ENCODE measurements around the gene STAG1. TPM values are rescaled to one million over a fixed set of nuclear protein-coding genes. Genes with fewer than 3 reads are reported as not detected.
"Not testable (repeated sequence)": the region's sequence is repeated elsewhere in the genome, so short reads cannot be mapped to it uniquely, and the experiment has no call there.

STAG1 gene
- total RNA-seq, 1 experiment from 2014 or later: 31.9 TPM

DNA sequence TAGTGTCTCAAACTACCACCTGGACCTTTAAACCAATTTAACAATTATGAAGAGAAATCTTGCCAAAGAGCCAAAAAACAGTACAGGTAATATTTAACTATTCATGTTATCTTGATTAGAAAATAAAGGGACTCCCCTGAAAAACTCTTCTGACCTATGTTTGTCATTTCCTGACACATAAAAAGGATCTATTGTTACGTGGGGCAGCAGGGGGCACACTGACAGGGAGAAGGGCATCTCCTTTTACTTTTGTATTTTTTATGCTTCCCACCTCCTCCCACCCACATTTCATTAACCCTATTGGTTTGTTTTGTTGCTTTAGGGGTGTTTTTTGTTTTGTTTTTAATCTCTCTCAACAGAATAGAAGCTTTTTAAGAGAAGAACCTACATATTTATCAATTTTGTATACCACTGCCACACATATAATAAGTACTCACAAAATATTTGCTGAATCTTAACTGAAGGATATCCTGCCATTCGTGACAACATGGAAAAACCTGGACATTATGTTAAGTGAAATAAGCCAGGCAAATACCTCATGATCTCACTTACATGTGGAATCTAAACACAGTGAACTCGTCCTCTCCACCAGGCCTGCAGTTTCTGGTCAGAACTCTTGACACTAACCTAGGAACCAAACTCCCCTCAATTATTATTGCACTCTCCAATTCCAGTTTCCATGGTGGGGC is 17.7 kb downstream of the STAG1 start:
- Histone ChIP-seq H3K27me3 (replicated peaks) (no peaks in the 10 kb centered on the region), H3K36me3 (peaks cover 4% of the 10 kb centered on the region), H3K27ac (no peak overlapping the region), H3K4me1 (replicated peaks) (peaks cover 23% of the 10 kb centered on the region), H3K9me3 (replicated peaks) (no peaks in the 10 kb centered on the region), H3K4me3 (no peak overlapping the region)
- DNase-seq (ENCODE audit: low read depth in 1 of 2, low spot score in 2 of 2): no peak

DNA sequence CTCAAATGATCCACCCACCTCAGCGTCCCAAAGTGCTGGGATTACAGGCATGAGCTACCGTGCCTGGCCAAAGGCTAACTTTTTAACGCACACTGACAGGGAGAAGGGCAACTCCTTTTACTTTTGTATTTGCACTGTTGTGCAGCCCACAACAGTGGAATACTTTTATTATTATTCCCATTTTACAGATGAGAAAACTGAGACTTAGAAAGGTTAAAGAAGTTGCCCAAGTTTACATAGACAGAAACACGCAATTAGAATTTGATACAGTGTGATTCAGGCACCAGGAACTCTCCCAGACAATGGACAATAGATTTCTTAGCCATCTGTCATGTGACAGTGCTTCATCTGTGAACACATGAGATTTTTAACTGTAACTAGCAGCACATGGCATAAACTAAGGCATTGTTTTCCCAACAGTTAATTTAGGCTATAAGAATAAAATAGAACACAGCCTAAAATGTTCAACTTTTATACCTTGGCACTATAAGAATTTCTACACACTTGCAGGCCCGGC is 18.8 kb downstream of the STAG1 start:
- Histone ChIP-seq H3K9me3 (replicated peaks) (no peaks in the 10 kb centered on the region), H3K36me3 (peaks cover 4% of the 10 kb centered on the region), H3K4me1 (replicated peaks) (peaks cover 33% of the 10 kb centered on the region), H3K27me3 (replicated peaks) (no peaks in the 10 kb centered on the region), H3K27ac (peak overlapping the region; percentile 34), H3K4me3 (no peak overlapping the region)
- DNase-seq (ENCODE audit: low read depth in 1 of 2, low spot score in 2 of 2): no peak

GRCh38 chr3:136731274-136731884 is 20.8 kb downstream of the STAG1 start:
- H3K4me1 ChIP-seq (replicated peaks): peaks cover 35% of the 10 kb centered on the region
- H3K27ac ChIP-seq: no peak overlapping the region
- H3K36me3 ChIP-seq: peaks cover 4% of the 10 kb centered on the region
- H3K9me3 ChIP-seq (replicated peaks): no peaks in the 10 kb centered on the region
- DNase-seq (ENCODE audit: low read depth in 1 of 2, low spot score in 2 of 2): no peak
- no peaks in the 10 kb centered on the region for H3K27me3 ChIP-seq (replicated peaks)
- H3K4me3 ChIP-seq: no peak overlapping the region

DNA sequence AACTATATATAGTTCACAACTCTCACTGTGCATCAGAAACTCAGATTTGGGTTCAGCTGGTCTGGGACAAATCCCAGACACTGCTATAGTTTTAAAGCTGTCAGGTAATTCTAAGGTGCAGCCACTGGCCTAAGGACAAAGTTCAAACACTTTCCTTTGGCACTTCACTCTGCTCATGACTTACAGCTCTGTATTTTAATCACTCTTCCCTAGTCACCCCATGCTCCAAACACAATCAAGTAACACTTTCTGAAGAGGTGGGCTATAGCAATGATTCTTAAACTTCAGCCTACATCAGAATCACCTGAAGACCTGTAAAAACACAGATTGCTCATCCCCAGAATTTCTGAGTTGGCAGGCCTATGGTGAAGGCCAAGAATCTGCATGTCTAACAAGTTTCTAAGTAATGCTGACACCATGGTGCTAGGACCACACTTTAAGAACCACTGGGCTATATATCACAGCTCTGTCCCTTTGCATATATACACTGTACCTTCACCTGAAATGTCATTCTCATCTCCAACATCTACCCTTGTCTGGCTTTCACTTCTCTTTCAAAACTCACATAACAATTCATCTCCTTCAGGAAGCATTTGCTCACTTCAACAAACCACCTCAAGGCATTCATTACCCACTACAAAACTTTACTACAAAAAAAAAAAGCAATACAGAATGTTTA is 21.4 kb downstream of the STAG1 start:
- H3K4me1 ChIP-seq (replicated peaks): peaks cover 35% of the 10 kb centered on the region
- no peak overlapping the region for H3K4me3 ChIP-seq
- DNase-seq (ENCODE audit: low read depth in 1 of 2, low spot score in 2 of 2): no peak
- H3K27me3 ChIP-seq (replicated peaks): no peaks in the 10 kb centered on the region
- H3K27ac ChIP-seq: no peak overlapping the region
- peaks cover 4% of the 10 kb centered on the region for H3K36me3 ChIP-seq
- no peaks in the 10 kb centered on the region for H3K9me3 ChIP-seq (replicated peaks)

GRCh38 chr3:136728918-136729317 is 23.3 kb downstream of the STAG1 start:
- peaks cover 4% of the 10 kb centered on the region; the same call in 1 of the 2 replicates for H3K36me3 ChIP-seq
- no peaks in the 10 kb centered on the region for H3K27me3 ChIP-seq (replicated peaks)
- no peaks in the 10 kb centered on the region for H3K9me3 ChIP-seq (replicated peaks)
- H3K4me3 ChIP-seq: peak overlapping the region; percentile 8; the same call in 1 of the 2 replicates
- DNase-seq (ENCODE audit: low read depth in 1 of 2, low spot score in 2 of 2): peak; percentile 83 to 90
- H3K4me1 ChIP-seq (replicated peaks): peaks cover 26% of the 10 kb centered on the region
- peak overlapping the region; percentile 83 for H3K27ac ChIP-seq

DNA sequence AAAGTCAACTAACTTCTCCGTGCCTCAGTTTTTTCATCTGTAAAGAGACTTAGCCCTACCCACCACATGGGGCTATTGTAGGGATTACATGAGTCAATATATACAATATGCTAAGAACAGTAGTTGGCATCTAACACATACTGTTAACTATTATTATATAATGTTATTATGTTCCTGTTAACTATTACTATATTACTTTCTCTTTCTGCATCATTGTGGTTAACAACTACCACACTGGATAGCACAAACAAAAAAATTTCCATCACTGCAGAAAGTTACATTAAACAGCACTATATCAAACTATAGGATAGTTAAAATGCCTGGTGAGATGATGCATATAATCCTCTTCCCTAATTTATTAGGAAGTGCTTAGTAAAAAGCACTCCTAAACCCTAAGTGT is 23.7 kb downstream of the STAG1 start:
- Histone ChIP-seq H3K27me3 (replicated peaks) (no peaks in the 10 kb centered on the region), H3K9me3 (replicated peaks) (no peaks in the 10 kb centered on the region), H3K4me3 (peak overlapping the region; percentile 8; the same call in 1 of the 2 replicates), H3K4me1 (replicated peaks) (peaks cover 22% of the 10 kb centered on the region), H3K36me3 (peaks cover 3% of the 10 kb centered on the region; the same call in 1 of the 2 replicates), H3K27ac (peak overlapping the region; percentile 83)
- DNase-seq (ENCODE audit: low read depth in 1 of 2, low spot score in 2 of 2): no peak

GRCh38 chr3:136725468-136725867 is 26.7 kb downstream of the STAG1 start:
- H3K27ac ChIP-seq: no peak overlapping the region
- H3K9me3 ChIP-seq (replicated peaks): no peaks in the 10 kb centered on the region
- no peak for DNase-seq (ENCODE audit: low read depth in 1 of 2, low spot score in 2 of 2)
- H3K4me3 ChIP-seq: no peak overlapping the region
- peaks cover 13% of the 10 kb centered on the region for H3K4me1 ChIP-seq (replicated peaks)
- no peaks in the 10 kb centered on the region for H3K36me3 ChIP-seq
- H3K27me3 ChIP-seq (replicated peaks): no peaks in the 10 kb centered on the region

GRCh38 chr3:136722916-136723315 is 29.3 kb downstream of the STAG1 start:
- H3K36me3 ChIP-seq; H3K4me1 ChIP-seq (replicated peaks); H3K9me3 ChIP-seq (replicated peaks); DNase-seq (ENCODE audit: low read depth in 1 of 2, low spot score in 2 of 2); H3K4me3 ChIP-seq; H3K27ac ChIP-seq; H3K27me3 ChIP-seq (replicated peaks): not testable (repeated sequence)

DNA sequence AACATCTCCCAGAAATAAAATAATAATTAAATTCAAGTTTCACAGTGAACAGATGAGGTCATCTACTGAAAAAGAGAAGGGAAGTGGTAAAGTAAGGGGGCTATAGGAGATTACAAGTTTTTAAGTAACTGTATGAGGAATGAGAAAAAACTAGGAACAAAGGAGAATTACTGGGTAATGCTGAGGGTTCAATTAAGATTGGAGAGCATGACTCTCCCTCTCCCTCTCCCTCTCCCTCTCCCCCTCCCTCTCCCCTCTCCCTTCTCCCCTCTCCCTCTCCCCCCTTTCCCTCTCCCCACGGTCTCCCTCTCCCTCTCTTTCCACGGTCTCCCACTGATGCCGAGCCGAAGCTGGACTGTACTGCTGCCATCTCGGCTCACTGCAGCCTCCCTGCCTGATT is 29.8 kb downstream of the STAG1 start:
- not testable (repeated sequence) for H3K27ac ChIP-seq; H3K36me3 ChIP-seq; H3K9me3 ChIP-seq (replicated peaks); DNase-seq (ENCODE audit: low read depth in 1 of 2, low spot score in 2 of 2); H3K4me3 ChIP-seq; H3K27me3 ChIP-seq (replicated peaks); H3K4me1 ChIP-seq (replicated peaks)

GRCh38 chr3:136720091-136720490 is 32.1 kb downstream of the STAG1 start:
- Histone ChIP-seq H3K27ac (no peak overlapping the region), H3K4me3 (no peak overlapping the region), H3K9me3 (replicated peaks) (no peaks in the 10 kb centered on the region), H3K4me1 (replicated peaks) (no peaks in the 10 kb centered on the region), H3K27me3 (replicated peaks) (no peaks in the 10 kb centered on the region), H3K36me3 (no peaks in the 10 kb centered on the region)
- no peak for DNase-seq (ENCODE audit: low read depth in 1 of 2, low spot score in 2 of 2)

- peaks cover 12% of the 10 kb centered on the region for H3K36me3 ChIP-seq
- H3K4me1 ChIP-seq (replicated peaks): peaks cover 5% of the 10 kb centered on the region; the same call in 1 of the 2 replicates
Observed at GRCh38 chr3:136716629-136717028, 35.5 kb downstream of the STAG1 start.

GRCh38 chr3:136714020-136714419 is 38.2 kb downstream of the STAG1 start:
- Histone ChIP-seq H3K9me3 (replicated peaks) (no peaks in the 10 kb centered on the region), H3K36me3 (peaks cover 13% of the 10 kb centered on the region), H3K27me3 (replicated peaks) (no peaks in the 10 kb centered on the region), H3K4me3 (no peak overlapping the region), H3K27ac (no peak overlapping the region), H3K4me1 (replicated peaks) (peaks cover 11% of the 10 kb centered on the region; the same call in 1 of the 2 replicates)
- no peak for DNase-seq (ENCODE audit: low read depth in 1 of 2, low spot score in 2 of 2)

More at GRCh38 chr3:136716629-136717028, 35.5 kb downstream of the STAG1 start:
- Histone ChIP-seq H3K9me3 (replicated peaks) (no peaks in the 10 kb centered on the region), H3K4me3 (no peak overlapping the region), H3K27ac (no peak overlapping the region), H3K27me3 (replicated peaks) (no peaks in the 10 kb centered on the region)
- no peak for DNase-seq (ENCODE audit: low read depth in 1 of 2, low spot score in 2 of 2)

DNA sequence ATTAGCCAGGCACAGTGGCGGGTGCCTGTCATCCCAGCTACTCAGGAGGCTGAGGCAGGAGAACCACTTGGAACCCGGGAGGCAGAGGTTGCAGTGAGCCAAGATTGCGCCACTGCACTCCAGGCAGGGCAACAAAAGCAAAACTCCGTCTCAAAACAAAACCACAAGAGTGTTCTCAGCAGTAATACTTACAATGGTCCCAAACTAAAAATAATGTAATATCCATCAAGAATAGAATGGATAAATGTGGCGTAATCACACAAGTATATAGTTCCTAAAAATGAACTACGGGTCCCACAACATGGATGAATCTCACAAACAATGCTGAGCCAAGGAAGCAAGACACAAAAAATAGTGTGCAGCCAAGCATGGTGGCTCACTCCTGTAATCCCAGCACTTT is 39.2 kb downstream of the STAG1 start:
- peaks cover 11% of the 10 kb centered on the region; the same call in 1 of the 2 replicates for H3K4me1 ChIP-seq (replicated peaks)
- DNase-seq (ENCODE audit: low read depth in 1 of 2, low spot score in 2 of 2): no peak
- no peak overlapping the region for H3K4me3 ChIP-seq
- H3K36me3 ChIP-seq: peaks cover 13% of the 10 kb centered on the region
- H3K9me3 ChIP-seq (replicated peaks): no peaks in the 10 kb centered on the region
- no peak overlapping the region for H3K27ac ChIP-seq
- no peaks in the 10 kb centered on the region for H3K27me3 ChIP-seq (replicated peaks)

DNA sequence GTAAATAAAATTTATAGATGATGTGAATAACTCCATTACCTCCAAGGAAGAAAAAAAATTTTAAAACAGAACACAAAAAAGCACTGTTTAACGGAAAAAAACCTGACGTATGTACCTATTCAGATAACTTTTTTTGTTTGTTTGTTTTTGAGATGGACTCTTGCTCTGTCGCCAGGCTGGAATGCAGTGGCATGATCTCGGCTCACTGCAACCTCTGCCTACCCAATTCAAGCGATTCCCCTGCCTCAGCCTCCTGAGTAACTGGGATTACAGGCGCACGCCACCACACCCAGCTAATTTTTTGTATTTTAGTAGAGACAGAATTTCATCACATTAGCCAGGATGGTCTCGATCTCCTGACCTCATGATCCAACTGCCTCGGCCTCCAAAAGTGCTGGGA is 40.3 kb downstream of the STAG1 start:
- DNase-seq (ENCODE audit: low read depth in 1 of 2, low spot score in 2 of 2); H3K9me3 ChIP-seq (replicated peaks); H3K27me3 ChIP-seq (replicated peaks); H3K4me3 ChIP-seq: not testable (repeated sequence)
- Histone ChIP-seq H3K4me1 (replicated peaks) (peaks cover 11% of the 10 kb centered on the region; the same call in 1 of the 2 replicates), H3K27ac (peak overlapping the region; percentile 22; the same call in 1 of the 2 replicates), H3K36me3 (peaks cover 13% of the 10 kb centered on the region)

Data from SJSA1 (cell line).